ENCODE results near the gene AMN.

AMN gene

DNA sequence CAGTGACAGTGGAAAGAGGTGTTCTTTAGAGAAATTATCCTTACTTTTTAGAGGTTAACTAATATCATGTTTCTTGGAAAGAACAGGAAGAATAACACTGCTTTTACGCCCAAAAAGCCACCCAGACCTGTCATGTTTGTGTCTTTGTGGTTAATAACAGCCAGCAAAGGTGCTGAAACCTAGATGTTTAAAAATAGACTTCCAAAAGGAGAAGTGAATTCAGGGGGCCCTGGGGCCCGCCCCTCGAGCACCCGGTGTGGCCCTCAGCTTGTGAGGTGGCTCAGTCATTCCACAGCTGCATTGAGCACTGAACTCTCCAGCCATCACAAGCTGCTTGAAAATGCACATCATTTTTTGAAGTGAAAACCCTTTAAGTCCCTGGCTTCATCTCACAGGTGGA lies 20.8 kb upstream of the AMN start:
- no peak for DNase-seq (ENCODE audit: low spot score)
- Histone ChIP-seq H3K27ac (ENCODE audit: poor library complexity, severe bottlenecking) (no peak overlapping the region), H3K36me3 (ENCODE audit: low read depth) (peaks cover 46% of the 10 kb centered on the region), H3K9me3 (ENCODE audit: severe bottlenecking) (no peaks in the 10 kb centered on the region), H3K27me3 (ENCODE audit: insufficient read depth, poor library complexity, severe bottlenecking) (no peaks in the 10 kb centered on the region), H3K4me3 (ENCODE audit: severe bottlenecking) (no peak overlapping the region), H3K4me1 (ENCODE audit: insufficient read depth, poor library complexity, severe bottlenecking) (no peaks in the 10 kb centered on the region)
- no peak for ATAC-seq (ENCODE audit: low read depth)
- TF ChIP-seq, protein P1, sequence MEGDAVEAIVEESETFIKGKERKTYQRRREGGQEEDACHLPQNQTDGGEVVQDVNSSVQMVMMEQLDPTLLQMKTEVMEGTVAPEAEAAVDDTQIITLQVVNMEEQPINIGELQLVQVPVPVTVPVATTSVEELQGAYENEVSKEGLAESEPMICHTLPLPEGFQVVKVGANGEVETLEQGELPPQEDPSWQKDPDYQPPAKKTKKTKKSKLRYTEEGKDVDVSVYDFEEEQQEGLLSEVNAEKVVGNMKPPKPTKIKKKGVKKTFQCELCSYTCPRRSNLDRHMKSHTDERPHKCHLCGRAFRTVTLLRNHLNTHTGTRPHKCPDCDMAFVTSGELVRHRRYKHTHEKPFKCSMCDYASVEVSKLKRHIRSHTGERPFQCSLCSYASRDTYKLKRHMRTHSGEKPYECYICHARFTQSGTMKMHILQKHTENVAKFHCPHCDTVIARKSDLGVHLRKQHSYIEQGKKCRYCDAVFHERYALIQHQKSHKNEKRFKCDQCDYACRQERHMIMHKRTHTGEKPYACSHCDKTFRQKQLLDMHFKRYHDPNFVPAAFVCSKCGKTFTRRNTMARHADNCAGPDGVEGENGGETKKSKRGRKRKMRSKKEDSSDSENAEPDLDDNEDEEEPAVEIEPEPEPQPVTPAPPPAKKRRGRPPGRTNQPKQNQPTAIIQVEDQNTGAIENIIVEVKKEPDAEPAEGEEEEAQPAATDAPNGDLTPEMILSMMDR (IDR thresholded peaks at IDR 0.05; ENCODE audit: poor library complexity, severe bottlenecking), result no peak

DNA sequence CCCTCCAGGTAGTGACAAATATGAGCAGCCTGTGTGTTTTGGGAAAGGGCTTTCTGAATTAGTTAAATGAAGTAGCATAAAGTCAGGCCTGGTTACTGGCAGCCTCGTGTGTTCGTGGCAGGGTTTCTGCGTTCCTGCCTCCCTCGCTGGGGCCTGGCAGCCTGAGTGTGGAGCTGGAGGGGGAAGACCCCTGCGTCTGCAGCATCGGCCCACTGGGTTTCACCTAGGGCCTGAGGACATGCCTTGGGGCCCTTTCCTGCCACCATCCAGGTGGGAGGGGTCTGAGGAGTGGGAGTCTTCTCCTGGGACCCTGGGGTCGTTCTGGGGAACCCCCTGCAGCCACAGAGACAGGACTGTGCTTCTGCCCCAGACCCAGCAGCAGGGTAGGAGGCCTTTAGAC lies 20.4 kb upstream of the AMN start:
- ATAC-seq (ENCODE audit: low read depth) (no peak), DNase-seq (ENCODE audit: low spot score) (no peak)
- H3K4me1 ChIP-seq (ENCODE audit: insufficient read depth, poor library complexity, severe bottlenecking), result no peaks in the 10 kb centered on the region
- no peaks in the 10 kb centered on the region for H3K9me3 ChIP-seq (ENCODE audit: severe bottlenecking)
- no peak overlapping the region for H3K4me3 ChIP-seq (ENCODE audit: severe bottlenecking)
- H3K27ac ChIP-seq (ENCODE audit: poor library complexity, severe bottlenecking), result no peak overlapping the region
- TF ChIP-seq, protein P1 (IDR thresholded peaks at IDR 0.05; ENCODE audit: poor library complexity, severe bottlenecking), result no peak
- H3K27me3 ChIP-seq (ENCODE audit: insufficient read depth, poor library complexity, severe bottlenecking), result no peaks in the 10 kb centered on the region
- H3K36me3 ChIP-seq (ENCODE audit: low read depth), result peaks cover 41% of the 10 kb centered on the region

DNA sequence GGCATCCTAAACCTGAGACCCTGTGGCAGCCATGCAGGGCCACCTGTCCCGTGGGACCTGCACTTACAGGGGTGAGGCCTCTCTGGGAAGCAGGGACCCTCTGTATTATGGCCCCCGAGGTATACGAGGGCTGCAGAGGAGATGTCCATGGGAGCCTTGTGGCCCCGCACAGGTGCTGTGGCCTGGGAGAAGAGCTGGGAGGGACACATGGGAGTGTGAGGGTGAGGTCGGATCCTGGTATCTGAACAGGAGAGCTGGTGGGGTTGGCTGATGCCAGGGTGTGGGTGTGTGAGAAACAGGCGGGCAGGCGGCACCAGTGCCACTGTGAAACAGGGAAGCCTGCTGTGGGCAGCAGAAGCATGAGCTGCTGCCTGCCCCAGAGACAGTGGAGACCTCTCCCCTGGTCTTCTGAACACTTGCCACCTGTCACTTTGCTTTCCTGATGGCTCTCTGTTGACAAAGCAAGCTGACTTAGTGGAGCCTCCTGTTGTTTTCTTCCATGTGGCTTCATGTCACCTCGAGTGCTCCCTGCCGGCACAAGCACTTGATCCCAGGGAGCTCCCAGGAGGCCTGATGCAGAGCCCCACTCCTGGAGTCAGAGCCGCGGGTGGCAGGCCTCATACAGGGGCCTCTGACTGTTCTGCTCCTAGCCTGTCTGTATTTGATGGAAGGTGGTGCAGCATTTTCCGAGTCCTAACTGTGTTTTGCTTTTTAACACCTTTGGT lies 19.8 kb upstream of the AMN start:
- Histone ChIP-seq H3K9me3 (ENCODE audit: severe bottlenecking) (no peaks in the 10 kb centered on the region), H3K27me3 (ENCODE audit: insufficient read depth, poor library complexity, severe bottlenecking) (no peaks in the 10 kb centered on the region), H3K4me1 (ENCODE audit: insufficient read depth, poor library complexity, severe bottlenecking) (no peaks in the 10 kb centered on the region), H3K27ac (ENCODE audit: poor library complexity, severe bottlenecking) (no peak overlapping the region), H3K36me3 (ENCODE audit: low read depth) (peaks cover 35% of the 10 kb centered on the region), H3K4me3 (ENCODE audit: severe bottlenecking) (no peak overlapping the region)
- DNase-seq (ENCODE audit: low spot score) (no peak), ATAC-seq (ENCODE audit: low read depth) (no peak)
- TF ChIP-seq, protein P1 (IDR thresholded peaks at IDR 0.05; ENCODE audit: poor library complexity, severe bottlenecking), result no peak

DNA sequence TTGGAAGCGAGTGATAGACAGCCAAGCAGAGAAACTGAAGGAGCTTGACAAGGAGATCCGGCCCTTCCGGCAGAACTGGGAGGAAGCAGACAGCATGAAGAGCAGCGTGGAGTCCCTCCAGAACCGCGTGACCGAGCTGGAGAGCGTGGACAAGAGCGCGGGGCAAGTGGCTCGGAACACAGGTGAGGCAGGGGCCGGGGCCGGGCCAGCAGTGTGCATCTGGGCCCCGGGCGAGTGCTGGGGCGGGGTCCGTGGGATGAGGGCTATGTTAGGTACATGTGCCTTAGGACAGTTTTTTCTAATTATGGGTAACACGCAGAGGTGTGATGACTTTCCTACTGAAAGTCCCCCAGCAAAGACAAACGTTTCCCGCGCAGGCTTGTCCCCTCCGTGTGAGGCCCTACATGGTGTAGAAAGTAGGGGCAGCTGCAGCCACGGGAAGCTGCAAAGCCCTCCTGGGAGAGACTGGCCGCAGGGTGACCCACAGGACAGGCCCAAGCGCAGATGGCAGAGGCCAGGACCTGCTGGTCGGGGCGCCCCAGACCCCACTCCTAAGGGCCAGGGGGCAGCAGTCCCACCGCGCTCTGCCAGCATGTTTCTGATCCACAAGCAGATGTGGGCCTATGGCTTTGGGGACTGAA lies 19.1 kb upstream of the AMN start:
- H3K4me3 ChIP-seq (ENCODE audit: severe bottlenecking), result no peak overlapping the region
- no peaks in the 10 kb centered on the region for H3K9me3 ChIP-seq (ENCODE audit: severe bottlenecking)
- no peaks in the 10 kb centered on the region for H3K4me1 ChIP-seq (ENCODE audit: insufficient read depth, poor library complexity, severe bottlenecking)
- DNase-seq (ENCODE audit: low spot score) (no peak), ATAC-seq (ENCODE audit: low read depth) (no peak)
- H3K36me3 ChIP-seq (ENCODE audit: low read depth), result peaks cover 28% of the 10 kb centered on the region
- H3K27ac ChIP-seq (ENCODE audit: poor library complexity, severe bottlenecking), result no peak overlapping the region
- H3K27me3 ChIP-seq (ENCODE audit: insufficient read depth, poor library complexity, severe bottlenecking), result no peaks in the 10 kb centered on the region
- TF ChIP-seq, protein P1 (IDR thresholded peaks at IDR 0.05; ENCODE audit: poor library complexity, severe bottlenecking), result no peak

Measured in RWPE2 (cell line).